A549 treated with CORT108297 at 1 μM for 4 hours (cell line): Measurements from ENCODE around the gene CCSER1. TPM values are rescaled to one million over a fixed set of nuclear protein-coding genes. Genes with fewer than 3 reads are reported as not detected.

ENCODE experiments used
- total RNA-seq: library from RNA; stranded (reverse); fragments of 200-300 nt; extraction: Qiagen RNA extraction; gene quantifications from 5 replicates; pipeline ENCODE4 v1.2.3, GENCODE V29; 2022

CCSER1 gene
- total RNA-seq = not detected in 5 replicates

GRCh38 chr4:90127223-90127705 is at the start of gene CCSER1:
CCSER1 (plus strand) TSS chr4:90127394.

Other genes starting within 250 kb of the CCSER1 start
- gene MMRN1, start 232.5 kb upstream of the CCSER1 start, total RNA-seq = not detected in 5 replicates